ENCODE results near the gene TAF1. TPM values are rescaled to one million over a fixed set of nuclear protein-coding genes. Genes with fewer than 3 reads are reported as not detected.
A peak's percentile ranks its signal among the peaks of the same experiment; 100 is the strongest.
"Not testable (repeated sequence)": the region's sequence is repeated elsewhere in the genome, so short reads cannot be mapped to it uniquely, and the experiment has no call there.

The TAF1 gene
- polyA plus RNA-seq, 3 donors, result 4.0 to 19.7 (median 5.2) TPM

DNA sequence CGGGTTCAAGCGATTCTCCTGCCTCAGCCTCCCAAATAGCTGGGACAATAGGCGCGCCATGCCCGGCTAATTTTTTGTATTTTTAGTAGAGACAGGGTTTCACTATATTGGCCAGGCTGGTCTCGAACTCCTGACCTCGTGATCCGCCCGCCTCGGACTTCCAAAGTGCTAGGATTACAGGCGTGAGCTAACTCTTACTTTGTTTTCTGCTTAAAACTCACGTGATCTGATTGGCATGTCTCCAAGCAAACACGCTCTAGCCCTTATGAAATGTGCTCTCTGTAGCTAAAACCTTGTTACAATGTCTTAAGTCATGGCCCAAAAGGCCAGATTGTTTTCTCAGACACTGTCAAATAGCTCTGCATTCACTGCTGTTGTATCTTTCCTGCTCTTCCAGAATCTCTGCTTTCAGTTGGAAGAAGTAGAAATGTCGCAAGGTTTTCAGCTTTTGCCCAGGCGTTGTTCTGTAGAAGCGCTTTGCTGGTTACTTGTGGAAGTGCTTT lies 127.0 kb downstream of the TAF1 start:
- Histone ChIP-seq H3K4me3 (replicated peaks in 1 of 3; ENCODE audit: low read depth in 2 of 3, low read length in 3 of 3) (peak overlapping the region; percentile 38 to 80 (median 67)), H3K36me3 (replicated peaks in 1 of 2; ENCODE audit: control insufficient read depth in 1 of 2, insufficient read depth in 2 of 2, low read length in 2 of 2) (no peaks in the 10 kb centered on the region), H3K27me3 (ENCODE audit: control insufficient read depth in 2 of 2, insufficient read depth in 2 of 2, low read length in 2 of 2) (no peaks in the 10 kb centered on the region), H4K20me1 (ENCODE audit: insufficient read depth, low read length) (no peaks in the 10 kb centered on the region), H3K9me3 (replicated peaks in 1 of 2; ENCODE audit: control insufficient read depth in 1 of 2, insufficient read depth in 1 of 2, low read length in 2 of 2) (no peaks in the 10 kb centered on the region), H3K4me1 (ENCODE audit: control insufficient read depth in 1 of 2, insufficient read depth in 2 of 2, low read length in 2 of 2) (peaks cover 0 to 4% of the 10 kb centered on the region in 2 donors), H3K27ac (ENCODE audit: low read depth in 1 of 2, low read length in 2 of 2) (no peak overlapping the region), H3K79me2 (ENCODE audit: insufficient read depth, low read length) (no peaks in the 10 kb centered on the region), H2AFZ (ENCODE audit: insufficient read depth, low read depth, low read length, poor library complexity, severe bottlenecking) (peak overlapping the region; percentile 24), H3K9ac (ENCODE audit: insufficient read depth, low read length, poor library complexity, severe bottlenecking) (no peak overlapping the region), H3K4me2 (replicated peaks; ENCODE audit: extremely low read depth, low read length, poor library complexity, severe bottlenecking) (peak overlapping the region; percentile 83)
- Mint-ChIP-seq H3K27ac (peak overlapping the region in 3 of 7 donors; percentile 18 to 57 (median 34)), H3K9me3 (peaks cover 0 to 21% (median 10%) of the 10 kb centered on the region in 7 donors), H3K4me3 (peak overlapping the region; percentile 65 to 90), H3K4me1 (peaks cover 11% of the 10 kb centered on the region), H3K27me3 (ENCODE audit: low read depth in 3 of 3) (peaks cover 0 to 12% (median 3%) of the 10 kb centered on the region in 3 donors), H3K36me3 (peaks cover 0 to 2% of the 10 kb centered on the region in 2 donors)
- intact Hi-C loops (cut with micrococcal nuclease), result loop anchor here in 1 of 2 donors (10.0 kb wide), 1 partner anchor 52 kb away; no protein-coding TSS in a partner anchor
- WGBS (ENCODE audit: insufficient coverage), result 13% methylated on average over 9 of the region's 16 CpGs
- TF ChIP-seq, protein P1, sequence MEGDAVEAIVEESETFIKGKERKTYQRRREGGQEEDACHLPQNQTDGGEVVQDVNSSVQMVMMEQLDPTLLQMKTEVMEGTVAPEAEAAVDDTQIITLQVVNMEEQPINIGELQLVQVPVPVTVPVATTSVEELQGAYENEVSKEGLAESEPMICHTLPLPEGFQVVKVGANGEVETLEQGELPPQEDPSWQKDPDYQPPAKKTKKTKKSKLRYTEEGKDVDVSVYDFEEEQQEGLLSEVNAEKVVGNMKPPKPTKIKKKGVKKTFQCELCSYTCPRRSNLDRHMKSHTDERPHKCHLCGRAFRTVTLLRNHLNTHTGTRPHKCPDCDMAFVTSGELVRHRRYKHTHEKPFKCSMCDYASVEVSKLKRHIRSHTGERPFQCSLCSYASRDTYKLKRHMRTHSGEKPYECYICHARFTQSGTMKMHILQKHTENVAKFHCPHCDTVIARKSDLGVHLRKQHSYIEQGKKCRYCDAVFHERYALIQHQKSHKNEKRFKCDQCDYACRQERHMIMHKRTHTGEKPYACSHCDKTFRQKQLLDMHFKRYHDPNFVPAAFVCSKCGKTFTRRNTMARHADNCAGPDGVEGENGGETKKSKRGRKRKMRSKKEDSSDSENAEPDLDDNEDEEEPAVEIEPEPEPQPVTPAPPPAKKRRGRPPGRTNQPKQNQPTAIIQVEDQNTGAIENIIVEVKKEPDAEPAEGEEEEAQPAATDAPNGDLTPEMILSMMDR (IDR thresholded peaks at IDR 0.05), result no peak
- DNase-seq, result peak; percentile 12 to 29 (median 22)

DNA sequence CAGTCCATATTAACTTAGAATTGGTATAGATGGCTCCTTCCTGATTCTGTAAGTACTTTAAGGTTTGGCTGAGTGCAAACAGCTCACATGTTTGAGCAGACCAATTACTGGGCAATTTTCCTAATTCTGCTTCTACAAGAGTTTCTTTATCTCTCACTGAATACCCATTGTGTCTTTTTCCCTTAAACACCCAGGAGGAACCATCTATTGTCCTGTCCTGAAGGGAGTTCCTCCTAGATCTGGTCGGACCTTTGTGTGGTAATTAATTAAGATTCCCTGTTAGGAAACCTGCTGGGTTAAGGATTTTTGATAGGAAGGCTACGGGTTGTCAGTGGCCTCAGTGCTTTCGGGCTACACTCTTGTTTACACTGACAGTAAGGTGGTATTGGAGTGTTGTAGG lies 129.8 kb downstream of the TAF1 start:
- Mint-ChIP-seq H3K9me3 (peaks cover 0 to 18% (median 9%) of the 10 kb centered on the region in 7 donors), H3K27me3 (ENCODE audit: low read depth in 3 of 3) (peaks cover 0 to 13% (median 4%) of the 10 kb centered on the region in 3 donors), H3K4me1 (peaks cover 10% of the 10 kb centered on the region)
- not testable (repeated sequence) for H3K36me3 Mint-ChIP-seq; H3K27me3 ChIP-seq (ENCODE audit: control insufficient read depth in 2 of 2, insufficient read depth in 2 of 2, low read length in 2 of 2); H3K36me3 ChIP-seq (replicated peaks in 1 of 2; ENCODE audit: control insufficient read depth in 1 of 2, insufficient read depth in 2 of 2, low read length in 2 of 2); H3K79me2 ChIP-seq (ENCODE audit: insufficient read depth, low read length); H4K20me1 ChIP-seq (ENCODE audit: insufficient read depth, low read length); DNase-seq; H3K4me3 Mint-ChIP-seq; H3K4me3 ChIP-seq (replicated peaks in 1 of 3; ENCODE audit: low read depth in 2 of 3, low read length in 3 of 3); H3K4me2 ChIP-seq (replicated peaks; ENCODE audit: extremely low read depth, low read length, poor library complexity, severe bottlenecking); H3K27ac ChIP-seq (ENCODE audit: low read depth in 1 of 2, low read length in 2 of 2); H3K9me3 ChIP-seq (replicated peaks in 1 of 2; ENCODE audit: control insufficient read depth in 1 of 2, insufficient read depth in 1 of 2, low read length in 2 of 2); H3K27ac Mint-ChIP-seq; H2AFZ ChIP-seq (ENCODE audit: insufficient read depth, low read depth, low read length, poor library complexity, severe bottlenecking); H3K4me1 ChIP-seq (ENCODE audit: control insufficient read depth in 1 of 2, insufficient read depth in 2 of 2, low read length in 2 of 2); H3K9ac ChIP-seq (ENCODE audit: insufficient read depth, low read length, poor library complexity, severe bottlenecking)
- WGBS (ENCODE audit: insufficient coverage), result no CpG with 5 or more reads among the region's 3 CpGs
- intact Hi-C loops (cut with micrococcal nuclease), result loop anchor here in 1 of 2 donors (10.0 kb wide), 1 partner anchor 49 kb away; no protein-coding TSS in a partner anchor

Measured in CD14-positive monocyte (primary cell).